ENCODE measurements around the gene MRPS6.

GRCh38 chr21:34112316-34113033, 39.1 kb downstream of the MRPS6 start:
- no peak for TF ChIP-seq POLR2A (IDR thresholded peaks at IDR 0.05)
- TF ChIP-seq CTCF (IDR thresholded peaks at IDR 0.05): no peak
